GM12872 (cell line): ENCODE data around the gene OR4K13.

Experiments used
- TF ChIP-seq, protein P1 (sequence below): IDR thresholded peaks from 3 replicates; pipeline ENCODE4 v1.5.1; 2011; ENCODE audit warnings: low read depth, mild to moderate bottlenecking, low read length, moderate library complexity; ENCODE audit not compliant: insufficient read depth

Gene OR4K13

DNA sequence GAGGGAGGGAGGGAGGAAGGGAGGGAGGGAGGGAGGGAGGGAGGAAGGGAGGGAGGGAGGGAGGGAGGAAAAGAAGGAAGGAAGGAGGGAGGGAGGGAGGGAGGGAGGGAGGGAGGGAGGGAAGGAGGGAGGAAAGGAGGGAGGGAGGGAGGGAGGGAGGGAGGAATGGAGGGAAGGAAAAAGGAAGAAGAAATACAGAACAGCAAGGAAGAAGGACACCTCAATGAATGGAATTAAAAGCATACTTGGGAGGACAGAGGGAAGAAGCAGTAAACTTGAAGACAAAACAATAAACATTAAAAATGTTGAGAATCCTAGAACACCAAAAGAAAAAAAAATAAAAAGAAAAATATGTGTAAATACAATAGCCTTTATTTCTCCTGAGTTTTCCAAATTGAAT lies 27.7 kb downstream of the OR4K13 start:
- TF ChIP-seq, protein P1, sequence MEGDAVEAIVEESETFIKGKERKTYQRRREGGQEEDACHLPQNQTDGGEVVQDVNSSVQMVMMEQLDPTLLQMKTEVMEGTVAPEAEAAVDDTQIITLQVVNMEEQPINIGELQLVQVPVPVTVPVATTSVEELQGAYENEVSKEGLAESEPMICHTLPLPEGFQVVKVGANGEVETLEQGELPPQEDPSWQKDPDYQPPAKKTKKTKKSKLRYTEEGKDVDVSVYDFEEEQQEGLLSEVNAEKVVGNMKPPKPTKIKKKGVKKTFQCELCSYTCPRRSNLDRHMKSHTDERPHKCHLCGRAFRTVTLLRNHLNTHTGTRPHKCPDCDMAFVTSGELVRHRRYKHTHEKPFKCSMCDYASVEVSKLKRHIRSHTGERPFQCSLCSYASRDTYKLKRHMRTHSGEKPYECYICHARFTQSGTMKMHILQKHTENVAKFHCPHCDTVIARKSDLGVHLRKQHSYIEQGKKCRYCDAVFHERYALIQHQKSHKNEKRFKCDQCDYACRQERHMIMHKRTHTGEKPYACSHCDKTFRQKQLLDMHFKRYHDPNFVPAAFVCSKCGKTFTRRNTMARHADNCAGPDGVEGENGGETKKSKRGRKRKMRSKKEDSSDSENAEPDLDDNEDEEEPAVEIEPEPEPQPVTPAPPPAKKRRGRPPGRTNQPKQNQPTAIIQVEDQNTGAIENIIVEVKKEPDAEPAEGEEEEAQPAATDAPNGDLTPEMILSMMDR, result no peak

DNA sequence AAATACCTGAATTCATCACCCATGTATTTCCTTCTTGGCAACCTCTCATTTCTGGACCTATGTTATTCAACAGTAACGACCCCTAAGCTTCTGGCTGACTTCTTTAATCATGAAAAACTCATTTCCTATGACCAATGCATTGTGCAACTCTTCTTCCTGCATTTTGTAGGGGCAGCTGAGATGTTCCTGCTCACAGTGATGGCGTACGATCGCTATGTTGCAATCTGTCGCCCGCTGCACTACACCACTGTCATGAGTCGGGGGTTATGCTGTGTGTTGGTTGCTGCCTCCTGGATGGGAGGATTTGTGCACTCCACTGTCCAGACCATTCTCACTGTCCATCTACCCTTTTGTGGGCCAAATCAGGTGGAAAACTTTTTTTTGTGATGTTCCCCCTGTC lies 33.5 kb downstream of the OR4K13 start:
- TF ChIP-seq, protein P1, result no peak

DNA sequence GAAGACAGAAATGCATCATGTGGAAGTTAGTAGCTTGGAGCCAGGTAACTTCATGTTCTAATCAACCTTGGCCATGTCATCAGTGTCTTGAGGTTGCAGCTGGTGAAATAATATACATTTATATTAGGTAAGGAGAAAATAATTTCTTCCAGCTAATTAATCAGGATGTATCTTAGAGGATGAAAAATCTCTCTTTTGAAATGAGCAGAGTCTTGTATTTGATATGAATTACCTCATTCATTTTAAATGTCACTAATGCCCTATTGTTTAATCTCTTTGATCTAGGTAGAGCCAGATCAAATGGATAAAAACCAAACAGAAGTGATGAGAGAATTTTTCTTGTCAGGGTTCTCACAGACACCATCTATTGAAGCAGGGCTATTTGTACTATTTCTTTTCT lies 34.0 kb downstream of the OR4K13 start, which contains the start of gene OR4Q2:
Gene OR4Q2, plus strand, starts transcription at position 301 of the 400 bp plus-strand sequence.
- TF ChIP-seq, protein P1, result no peak

DNA sequence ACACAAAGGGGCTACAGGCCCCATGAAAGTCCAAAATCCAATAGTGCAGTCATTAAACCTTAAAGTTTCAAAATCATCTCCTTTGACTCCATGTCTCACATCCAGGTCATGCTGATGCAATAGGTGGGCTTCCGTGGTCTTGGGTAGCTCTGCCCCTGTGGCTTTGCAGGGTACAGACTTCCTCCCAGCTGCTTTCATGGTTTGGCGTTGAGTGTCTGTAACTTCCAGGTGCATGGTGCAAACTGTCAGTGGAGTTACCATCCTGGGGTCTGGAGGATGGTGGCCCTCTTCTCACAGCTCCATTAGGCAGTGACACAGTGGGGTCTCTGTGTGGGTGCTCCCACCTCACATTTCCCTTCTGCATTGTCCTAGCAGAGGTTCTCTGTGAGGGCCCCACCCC lies 42.4 kb downstream of the OR4K13 start:
- TF ChIP-seq, protein P1, result no peak
